ENCODE results near the gene MROH7.
A peak's percentile ranks its signal among the peaks of the same experiment; 100 is the strongest.

The MROH7 gene

GRCh38 chr1:54710841-54711240 is 69.3 kb downstream of the MROH7 start:
- TF ChIP-seq REST (IDR thresholded peaks at IDR 0.05; ENCODE audit: insufficient read depth in 1 of 2, low read depth in 2 of 2, low read length in 2 of 2) (no peak), POLR2AphosphoS5 (IDR thresholded peaks at IDR 0.05; ENCODE audit: low read depth, low read length) (no peak), SIN3A (IDR thresholded peaks at IDR 0.05; ENCODE audit: borderline replicate concordance, insufficient read depth, low read length) (no peak), FOXP2 (optimal IDR thresholded peaks at IDR 0.05; ENCODE audit: borderline replicate concordance, extremely low read depth, extremely low read length, insufficient read depth) (no peak), TAF1 (IDR thresholded peaks at IDR 0.05; ENCODE audit: borderline replicate concordance, insufficient read depth, low read length) (no peak)

- TF ChIP-seq FOXP2 (optimal IDR thresholded peaks at IDR 0.05; ENCODE audit: borderline replicate concordance, extremely low read depth, extremely low read length, insufficient read depth) (no peak), SIN3A (IDR thresholded peaks at IDR 0.05; ENCODE audit: borderline replicate concordance, insufficient read depth, low read length) (no peak), TAF1 (IDR thresholded peaks at IDR 0.05; ENCODE audit: borderline replicate concordance, insufficient read depth, low read length) (no peak), REST (IDR thresholded peaks at IDR 0.05; ENCODE audit: insufficient read depth in 1 of 2, low read depth in 2 of 2, low read length in 2 of 2) (no peak), POLR2AphosphoS5 (IDR thresholded peaks at IDR 0.05; ENCODE audit: low read depth, low read length) (no peak)
Measured at GRCh38 chr1:54711536-54711935, 70.0 kb downstream of the MROH7 start.

- TF ChIP-seq REST (IDR thresholded peaks at IDR 0.05; ENCODE audit: insufficient read depth in 1 of 2, low read depth in 2 of 2, low read length in 2 of 2) = no peak
- TF ChIP-seq TAF1 (IDR thresholded peaks at IDR 0.05; ENCODE audit: borderline replicate concordance, insufficient read depth, low read length) = no peak
- TF ChIP-seq FOXP2 (optimal IDR thresholded peaks at IDR 0.05; ENCODE audit: borderline replicate concordance, extremely low read depth, extremely low read length, insufficient read depth) = no peak
- TF ChIP-seq SIN3A (IDR thresholded peaks at IDR 0.05; ENCODE audit: borderline replicate concordance, insufficient read depth, low read length) = no peak
- no peak for TF ChIP-seq POLR2AphosphoS5 (IDR thresholded peaks at IDR 0.05; ENCODE audit: low read depth, low read length)
Measured at GRCh38 chr1:54714881-54715492, 73.4 kb downstream of the MROH7 start.

- TF ChIP-seq REST (IDR thresholded peaks at IDR 0.05; ENCODE audit: insufficient read depth in 1 of 2, low read depth in 2 of 2, low read length in 2 of 2) (0 out of 4 replicates have a peak, but pooled peaks of 1 of the 2 experiments have one; percentile 35), SIN3A (IDR thresholded peaks at IDR 0.05; ENCODE audit: borderline replicate concordance, insufficient read depth, low read length) (no peak), POLR2AphosphoS5 (IDR thresholded peaks at IDR 0.05; ENCODE audit: low read depth, low read length) (peak; percentile 86), FOXP2 (optimal IDR thresholded peaks at IDR 0.05; ENCODE audit: borderline replicate concordance, extremely low read depth, extremely low read length, insufficient read depth) (peak; percentile 87), TAF1 (IDR thresholded peaks at IDR 0.05; ENCODE audit: borderline replicate concordance, insufficient read depth, low read length) (peak; percentile 93; the same call in 1 of the 2 replicates)
Measured at GRCh38 chr1:54715493-54716298, 74.1 kb downstream of the MROH7 start, which contains the start of gene TTC4. Gene TTC4 (plus strand): TSS chr1:54715861. CDS start chr1:54715909, 48 bp downstream.

Measured in PFSK-1 (cell line).